ENCODE measurements around the gene SMCO4.
A peak's percentile ranks its signal among the peaks of the same experiment; 100 is the strongest.
"Not testable (repeated sequence)": the region's sequence is repeated elsewhere in the genome, so short reads cannot be mapped to it uniquely, and the experiment has no call there.

SMCO4 gene

GRCh38 chr11:93464927-93465540, 78.2 kb downstream of the SMCO4 start:
- no peak for DNase-seq

GRCh38 chr11:93463666-93464065, 79.5 kb downstream of the SMCO4 start:
- DNase-seq: not testable (repeated sequence)

GRCh38 chr11:93458286-93458685, 84.9 kb downstream of the SMCO4 start:
- no peak for DNase-seq

- DNase-seq: peak; percentile 12
Measured at GRCh38 chr11:93444617-93445073, 98.5 kb downstream of the SMCO4 start.

GRCh38 chr11:93443232-93443631, 100.0 kb downstream of the SMCO4 start:
- not testable (repeated sequence) for DNase-seq

GRCh38 chr11:93432247-93432646, 110.9 kb downstream of the SMCO4 start:
- DNase-seq: no peak

Data from activated CD4-positive, alpha-beta T cell treated with anti-CD3 and anti-CD28 coated beads, Interleukin-2, amount 50 U/mL, for 1 hour (primary cell).